Activated gamma-delta T cell (primary cell): ENCODE results near the gene GNAZ.
"Not testable (repeated sequence)": the region's sequence is repeated elsewhere in the genome, so short reads cannot be mapped to it uniquely, and the experiment has no call there.

Experiments used
- DNase-seq: peaks from one replicate; lab custom pipeline; 2025; lab: John Stamatoyannopoulos, UW

The GNAZ gene

GRCh38 chr22:23044570-23044969, 25.7 kb upstream of the GNAZ start:
- DNase-seq: no peak

- no peak for DNase-seq
Measured at GRCh38 chr22:23045461-23045860, 24.9 kb upstream of the GNAZ start.

- no peak for DNase-seq
Measured at GRCh38 chr22:23047265-23047664, 23.1 kb upstream of the GNAZ start.

- no peak for DNase-seq
Measured at GRCh38 chr22:23047742-23048141, 22.6 kb upstream of the GNAZ start.

GRCh38 chr22:23050546-23050945, 19.8 kb upstream of the GNAZ start:
- not testable (repeated sequence) for DNase-seq

- DNase-seq: no peak
Measured at GRCh38 chr22:23053051-23053707, 17.1 kb upstream of the GNAZ start.

GRCh38 chr22:23053912-23054530, 16.3 kb upstream of the GNAZ start:
- DNase-seq: no peak

GRCh38 chr22:23054531-23055257, 15.6 kb upstream of the GNAZ start:
- DNase-seq: no peak

- DNase-seq: no peak
Measured at GRCh38 chr22:23055449-23056179, 14.7 kb upstream of the GNAZ start.

- no peak for DNase-seq
Measured at GRCh38 chr22:23057331-23057730, 13.0 kb upstream of the GNAZ start.

- DNase-seq: no peak
Measured at GRCh38 chr22:23058063-23058462, 12.3 kb upstream of the GNAZ start.

GRCh38 chr22:23058481-23059283, 11.6 kb upstream of the GNAZ start:
- DNase-seq: no peak

GRCh38 chr22:23059284-23059948, 10.9 kb upstream of the GNAZ start:
- DNase-seq: no peak

- DNase-seq: no peak
Measured at GRCh38 chr22:23060612-23061400, 9.5 kb upstream of the GNAZ start.

GRCh38 chr22:23061471-23062280, 8.6 kb upstream of the GNAZ start:
- no peak for DNase-seq

- DNase-seq: no peak
Measured at GRCh38 chr22:23062616-23063538, 7.4 kb upstream of the GNAZ start.

- DNase-seq: no peak
Measured at GRCh38 chr22:23063539-23064380, 6.6 kb upstream of the GNAZ start.
